GM12892 (cell line): ENCODE data around the gene LSM10.
A peak's percentile ranks its signal among the peaks of the same experiment; 100 is the strongest.

ENCODE experiments used
- DNase-seq: peaks from one replicate; pipeline ENCODE4 v3.0.0; 2011; ENCODE audit not compliant: insufficient read length
- FAIRE-seq: peaks from 2 replicates; lab custom pipeline; 2011; peaks lifted over from hg19 to GRCh38; lab: Jason Lieb, UNC
- POLR2A ChIP-seq: IDR thresholded peaks from 2 replicates; pipeline ENCODE4 v1.6.1; 2011; ENCODE audit warnings: low read depth, low read length, control low read depth
- POLR2AphosphoS5 ChIP-seq: IDR thresholded peaks from 2 replicates; pipeline ENCODE4 v1.6.1; 2011; ENCODE audit warnings: low read depth, low read length, control low read depth
- TAF1 ChIP-seq: IDR thresholded peaks from 2 replicates; pipeline ENCODE4 v1.6.1; 2011; ENCODE audit warnings: low read depth, mild to moderate bottlenecking, control low read depth, low read length, borderline replicate concordance

LSM10 gene

DNA sequence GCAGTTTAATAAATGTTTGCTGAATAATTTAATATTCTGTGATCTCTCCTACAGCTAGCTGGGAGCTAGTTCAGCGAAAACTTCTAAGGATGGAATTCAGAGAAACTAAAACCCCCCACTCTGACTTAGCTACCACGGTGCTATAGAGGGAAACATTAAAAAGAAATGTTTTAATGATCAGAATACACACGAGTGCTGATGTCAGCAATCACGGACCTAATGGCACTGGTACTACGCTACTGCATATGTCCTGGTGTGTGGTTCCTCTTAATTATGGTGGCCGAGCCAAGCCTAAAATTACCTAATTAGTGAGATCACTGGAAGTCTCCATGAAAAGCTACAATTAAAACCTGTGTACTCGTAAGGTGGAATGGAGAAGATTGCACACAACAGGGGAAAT lies 23.9 kb upstream of the LSM10 start:
- TF ChIP-seq TAF1 = no peak
- no peak for TF ChIP-seq POLR2A
- no peak for TF ChIP-seq POLR2AphosphoS5
- FAIRE-seq (peak; percentile 66), DNase-seq (no peak)

DNA sequence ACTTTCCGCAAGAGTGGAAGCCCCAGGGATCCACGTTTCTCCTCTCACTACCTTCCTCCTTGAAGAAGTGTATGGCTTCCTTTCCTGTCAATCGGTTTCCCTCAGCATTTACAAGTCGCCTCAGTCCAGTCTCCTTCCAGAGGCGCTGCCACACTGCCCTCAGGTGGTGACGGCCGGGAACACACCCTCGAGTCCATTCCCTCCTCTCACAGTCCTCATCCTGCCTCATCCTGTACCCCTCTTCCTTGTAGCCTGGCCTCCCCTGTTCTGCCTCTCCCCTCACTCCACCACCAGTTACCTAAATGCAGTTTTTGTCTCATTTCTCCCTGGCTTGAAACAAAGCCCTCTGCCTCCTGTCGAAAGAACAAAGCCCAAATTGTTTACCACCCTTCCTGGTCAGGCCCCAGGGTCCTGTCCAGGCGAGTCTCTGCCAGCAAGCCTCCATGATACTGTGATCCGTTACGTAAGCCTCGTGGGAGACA lies 23.2 kb upstream of the LSM10 start:
- peak; percentile 98 for FAIRE-seq
- peak; percentile 52 for DNase-seq
- no peak for TF ChIP-seq POLR2A
- no peak for TF ChIP-seq POLR2AphosphoS5
- TF ChIP-seq TAF1 = no peak

DNA sequence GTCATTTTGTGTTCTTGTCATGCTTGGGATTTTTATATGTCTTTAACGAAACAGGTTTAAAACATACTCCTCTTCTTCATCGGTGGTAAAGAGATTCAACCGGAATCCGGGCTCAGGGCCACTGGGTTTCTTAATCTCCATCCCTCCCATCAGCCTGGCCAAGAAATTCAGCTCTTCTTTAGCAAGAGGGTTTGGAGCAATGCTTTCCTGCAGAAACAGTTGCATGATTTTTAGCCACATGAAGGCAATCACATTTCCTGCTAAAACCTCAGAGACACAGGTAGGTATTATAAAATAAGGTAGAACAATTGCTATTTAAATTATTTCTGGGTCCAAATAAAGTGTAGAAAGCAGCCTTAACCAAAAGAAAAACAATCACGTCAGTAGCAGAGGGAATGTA lies 22.7 kb upstream of the LSM10 start:
- FAIRE-seq (no peak), DNase-seq (no peak)
- TF ChIP-seq POLR2A = no peak
- TF ChIP-seq POLR2AphosphoS5 = no peak
- TF ChIP-seq TAF1 = no peak

DNA sequence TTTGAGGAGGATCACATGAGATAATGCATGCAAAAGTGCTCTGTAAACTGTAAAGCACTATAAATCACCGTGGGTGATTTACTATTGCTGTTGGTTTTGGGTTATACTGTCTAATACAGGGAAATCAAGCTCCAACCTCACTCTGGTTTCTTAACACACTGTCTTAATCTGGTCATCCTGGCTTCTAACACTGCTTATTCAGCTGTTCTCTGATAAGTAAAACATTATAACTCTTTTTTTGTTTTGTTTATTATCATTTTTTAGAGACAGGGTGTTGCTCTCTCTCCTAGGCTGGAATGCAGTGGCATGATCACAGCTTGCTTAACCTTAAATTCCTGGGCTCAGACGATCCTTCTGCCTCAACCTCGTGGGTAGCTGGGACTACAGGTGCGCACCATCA lies 21.9 kb upstream of the LSM10 start:
- DNase-seq (no peak), FAIRE-seq (no peak)

DNA sequence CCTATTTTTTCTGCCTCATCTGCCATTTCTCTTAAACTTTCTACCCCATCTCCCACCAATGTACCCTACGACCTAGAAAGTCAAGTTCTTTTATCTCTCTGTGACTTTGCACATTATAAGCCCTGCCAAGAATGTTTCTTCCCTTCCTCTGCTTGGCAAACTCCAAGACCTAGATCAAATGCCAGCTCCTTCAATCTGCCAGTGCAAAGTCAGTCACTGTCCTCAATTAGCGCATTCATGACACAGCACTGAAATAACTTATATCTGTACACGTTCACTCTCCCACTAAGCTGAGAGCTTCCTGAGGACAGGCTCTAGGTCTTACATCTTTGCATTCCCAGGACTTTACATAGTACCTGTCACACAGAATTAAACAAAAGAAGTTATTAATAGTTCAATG lies 21.4 kb upstream of the LSM10 start:
- no peak for TF ChIP-seq POLR2A
- no peak for TF ChIP-seq TAF1
- DNase-seq (no peak), FAIRE-seq (no peak)

More for the DNA sequence above, 21.9 kb upstream of the LSM10 start:
- TF ChIP-seq POLR2A = no peak

DNA sequence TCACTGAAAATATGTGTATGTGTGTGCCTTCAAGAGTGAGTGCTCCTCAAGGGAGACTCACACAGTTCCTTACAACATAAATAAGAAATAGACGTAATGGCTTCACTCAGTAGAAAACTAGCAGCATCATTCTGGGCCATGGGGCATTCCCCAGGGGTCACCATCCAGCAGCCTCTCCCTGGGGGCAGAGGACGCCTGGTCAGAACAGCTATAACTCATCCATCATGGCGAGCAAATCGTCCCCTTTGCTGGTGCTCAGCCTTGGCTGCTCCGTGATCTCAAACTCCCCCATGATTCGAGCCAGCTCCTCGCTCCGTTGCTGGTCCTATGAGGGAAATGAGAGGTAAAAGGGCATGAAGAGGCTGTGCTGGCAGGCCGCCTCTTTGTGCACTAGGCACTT lies 20.2 kb upstream of the LSM10 start:
- TF ChIP-seq POLR2AphosphoS5 (no peak), POLR2A (no peak), TAF1 (no peak)
- DNase-seq = no peak
- no peak for FAIRE-seq

DNA sequence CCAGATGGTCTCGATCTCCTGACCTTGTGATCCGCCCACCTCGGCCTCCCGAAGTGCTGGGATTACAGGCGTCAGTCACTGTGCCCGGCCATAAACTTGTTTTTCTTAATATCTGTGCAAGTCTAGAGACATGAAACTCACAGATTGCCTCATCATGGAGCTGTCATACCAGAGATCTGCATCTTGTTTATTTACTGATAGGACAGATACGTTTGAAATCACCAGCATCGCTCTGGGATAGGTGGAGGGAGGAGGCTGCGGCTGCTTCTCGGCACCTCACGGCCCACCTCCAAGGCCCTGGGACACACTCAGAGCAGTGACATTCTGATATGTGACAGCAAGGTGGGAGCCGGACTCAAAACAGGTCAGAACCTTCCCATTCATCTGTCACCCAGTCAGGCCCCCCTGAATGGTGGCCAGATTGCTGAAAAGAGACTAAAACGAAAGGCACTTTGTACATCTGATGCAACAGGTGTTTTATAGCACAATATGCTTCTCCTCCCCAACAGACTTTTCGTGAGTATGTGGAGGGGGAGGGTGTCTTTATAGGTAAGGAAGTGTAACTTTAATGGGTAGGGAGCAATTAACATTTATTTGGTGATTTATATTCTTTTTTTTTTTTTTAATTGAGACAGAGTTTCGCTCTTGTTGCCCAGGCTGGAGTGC lies 18.1 kb upstream of the LSM10 start:
- FAIRE-seq (no peak), DNase-seq (no peak)
- TF ChIP-seq TAF1 = no peak
- TF ChIP-seq POLR2AphosphoS5 = no peak
- no peak for TF ChIP-seq POLR2A

DNA sequence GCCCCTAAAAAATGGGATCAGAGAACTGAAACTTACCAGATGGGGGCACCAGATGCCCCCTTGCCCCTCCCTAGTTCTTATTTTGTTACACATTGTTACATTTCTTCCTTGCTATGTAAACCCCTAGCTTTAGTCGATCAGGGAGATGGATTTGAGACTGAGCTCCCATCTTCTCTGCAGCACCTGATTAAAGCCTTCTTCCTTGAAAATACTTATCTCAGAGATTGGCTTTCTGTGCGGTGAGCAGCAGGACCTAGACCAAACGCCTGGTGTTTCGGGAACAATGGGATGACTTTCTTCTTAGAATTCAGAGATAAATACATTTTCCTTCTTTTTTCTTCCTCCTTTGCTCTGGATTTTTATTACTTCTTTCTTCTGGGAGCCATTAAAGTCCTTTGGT lies 16.7 kb upstream of the LSM10 start:
- FAIRE-seq = no peak
- no peak for DNase-seq
- no peak for TF ChIP-seq POLR2A
- TF ChIP-seq POLR2AphosphoS5 = no peak
- no peak for TF ChIP-seq TAF1

DNA sequence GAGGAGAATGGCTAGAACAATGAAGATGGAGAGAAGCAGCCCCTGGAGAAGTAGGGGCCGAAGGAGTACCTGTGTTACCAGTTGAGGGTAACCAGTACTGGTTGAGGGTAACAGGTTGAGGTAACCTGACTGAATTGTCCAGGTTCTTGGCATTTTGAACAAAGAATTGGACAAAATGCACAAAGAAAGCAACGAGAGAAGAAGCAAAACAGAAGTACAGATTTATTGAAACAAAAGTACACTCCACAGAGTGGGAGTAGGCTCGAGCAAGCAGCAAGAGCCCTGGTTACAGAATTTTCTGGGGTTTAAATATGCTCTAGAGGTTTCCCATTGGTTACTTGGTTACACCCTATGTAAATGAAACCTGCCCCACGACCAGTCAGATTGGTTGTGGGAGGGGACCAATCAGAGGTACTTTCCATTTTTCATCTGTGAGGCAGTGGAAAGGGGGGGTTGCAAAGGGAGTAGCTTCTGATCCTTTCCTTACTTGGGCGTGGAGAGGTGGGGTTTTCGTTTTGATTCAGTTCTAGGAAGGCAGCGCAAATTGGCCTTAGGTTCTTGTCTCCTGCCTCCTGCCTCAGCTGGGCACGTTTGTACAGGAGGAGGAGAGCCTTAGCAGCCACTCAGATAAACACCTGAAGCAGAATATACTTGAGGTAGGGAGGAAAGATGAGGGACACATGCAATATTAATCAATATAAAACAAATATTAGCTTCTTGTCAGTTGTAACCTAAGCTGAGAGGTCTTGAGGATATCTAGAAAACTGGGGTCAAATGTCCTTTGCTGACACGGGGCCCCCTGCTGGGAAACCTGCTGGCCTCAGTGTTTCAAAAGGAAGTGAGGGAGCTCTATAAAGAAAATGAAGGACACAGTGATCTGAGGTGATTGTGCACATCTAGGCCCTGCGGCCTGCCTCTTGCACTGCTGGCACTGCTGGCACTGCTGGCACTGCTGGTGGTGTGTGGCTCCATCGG lies 14.3 kb upstream of the LSM10 start:
- no peak for FAIRE-seq
- no peak for DNase-seq
- no peak for TF ChIP-seq POLR2A
- TF ChIP-seq TAF1 = no peak
- TF ChIP-seq POLR2AphosphoS5 = no peak

DNA sequence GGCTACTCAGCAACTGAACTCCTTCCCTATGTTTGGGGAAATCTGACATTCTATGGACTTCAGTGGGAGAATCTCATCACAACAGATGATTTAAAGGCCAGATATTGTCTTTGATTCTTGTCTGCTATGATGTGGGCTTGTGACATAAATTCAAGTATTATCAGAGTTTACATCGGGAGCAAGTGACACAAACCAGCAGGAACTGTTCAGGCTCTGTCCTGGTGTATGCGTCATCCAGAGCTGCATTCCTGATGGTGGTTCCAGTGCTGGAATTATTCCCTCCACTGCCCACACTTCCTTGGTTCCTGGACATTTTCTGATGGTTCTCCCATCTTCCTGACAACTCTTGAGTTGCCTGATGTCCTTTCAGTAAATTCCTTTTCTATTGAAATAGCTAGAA lies 10.8 kb upstream of the LSM10 start:
- DNase-seq (no peak), FAIRE-seq (no peak)
- no peak for TF ChIP-seq POLR2A
- TF ChIP-seq TAF1 = no peak
- TF ChIP-seq POLR2AphosphoS5 = no peak

DNA sequence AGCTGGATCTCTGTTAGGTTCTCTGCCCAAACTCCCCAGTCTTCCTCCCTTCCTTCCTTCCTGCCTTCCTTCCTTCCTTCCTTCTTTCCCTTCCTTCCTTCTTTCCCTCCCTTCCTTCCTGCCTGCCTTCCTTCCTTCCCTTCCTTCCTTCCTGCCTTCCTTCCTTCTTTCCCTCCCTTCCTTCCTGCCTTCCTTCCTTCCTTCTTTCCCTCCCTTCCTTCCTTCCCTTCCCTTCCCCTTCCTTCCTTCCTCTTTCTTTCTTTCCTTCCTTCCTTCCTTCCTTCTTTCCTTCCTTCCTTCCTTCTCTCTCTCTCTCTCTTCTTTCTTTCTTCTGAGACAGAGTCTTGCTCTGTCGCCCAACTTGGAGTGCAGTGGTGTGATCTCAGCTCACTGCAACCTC lies 8.7 kb upstream of the LSM10 start:
- no peak for TF ChIP-seq POLR2AphosphoS5
- TF ChIP-seq TAF1 = no peak
- no peak for TF ChIP-seq POLR2A
- DNase-seq = no peak

DNA sequence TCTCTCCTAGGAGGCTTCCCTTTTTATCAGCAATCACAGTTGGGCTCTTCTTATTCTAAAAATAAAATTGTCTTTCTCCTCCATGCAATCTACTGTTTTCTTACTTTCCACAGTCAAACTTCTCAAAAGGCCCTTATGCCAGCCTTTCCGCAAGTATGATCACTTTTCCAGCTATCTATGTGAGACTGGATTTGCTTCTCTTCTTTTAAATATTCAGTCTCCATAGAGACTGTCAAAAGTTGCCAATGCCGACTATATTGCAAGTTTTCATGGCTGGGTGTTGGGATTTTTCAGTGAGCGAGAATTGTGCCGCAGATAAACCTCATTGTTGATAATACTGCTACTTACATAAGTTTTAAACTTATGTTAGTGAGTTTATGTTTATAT lies 4.8 kb upstream of the LSM10 start:
- no peak for FAIRE-seq
- TF ChIP-seq POLR2AphosphoS5 (no peak), POLR2A (no peak), TAF1 (no peak)
- no peak for DNase-seq

More for the DNA sequence above, 8.7 kb upstream of the LSM10 start:
- no peak for FAIRE-seq
